Adrenal gland (tissue), 19 donors: ENCODE data around the gene PLA1A. TPM values are rescaled to one million over a fixed set of nuclear protein-coding genes. Genes with fewer than 3 reads are reported as not detected.
A peak's percentile ranks its signal among the peaks of the same experiment; 100 is the strongest.
"Not testable (repeated sequence)": the region's sequence is repeated elsewhere in the genome, so short reads cannot be mapped to it uniquely, and the experiment has no call there.

Experiments used
- DNase-seq, 7 donors: peaks; one replicate each; pipeline ENCODE4 v3.0.0-alpha.2; 2019 to 2020
- H3K27ac ChIP-seq, 5 donors: fragments of 200-600 bp; sonication (generic) in 4 of 5; 1 replicate in 3 of 5; 2 replicates in 2 of 5; pipeline versions ENCODE4 v1.5.1 to v1.8.0; 2016 to 2020; ENCODE audit warnings: mild to moderate bottlenecking in 1 of 5
- H3K27me3 ChIP-seq: fragments of 200-600 bp; 2 replicates; pipeline ENCODE4 v1.8.0; 2021
- H3K36me3 ChIP-seq, 2 donors: fragments of 200-600 bp; replicated peaks in 1 of 2; 1 replicate in 1 of 2; 2 replicates in 1 of 2; pipeline versions ENCODE4 v1.5.1 to v1.8.0; 2018 to 2022
- H3K4me1 ChIP-seq, 2 donors: fragments of 200-600 bp; replicated peaks in 1 of 2; 1 replicate in 1 of 2; 2 replicates in 1 of 2; pipeline versions ENCODE4 v1.5.1 to v1.8.0; 2018 to 2021
- H3K4me3 ChIP-seq, 4 donors: fragments of 200-600 bp; sonication (generic) in 3 of 4; one replicate each; pipeline ENCODE4 v1.5.1; 2016 to 2018
- H3K9me3 ChIP-seq, 3 donors: fragments of 200-600 bp; sonication (generic) in 1 of 3; replicated peaks in 1 of 3; 1 replicate in 2 of 3; 2 replicates in 1 of 3; pipeline versions ENCODE4 v1.5.1 to v1.8.0; 2016 to 2021
- CTCF ChIP-seq, 6 experiments: fragments of 450-650 bp in 4 of 6; fragments of 200-600 bp in 2 of 6; sonication (generic) in 1 of 6; IDR thresholded peaks; 1 replicate in 5 of 6; 2 replicates in 1 of 6; pipeline versions ENCODE4 v1.5.1 to v1.8.0; 2016 to 2021; ENCODE audit warnings: antibody characterized with exemption in 6 of 6, mild to moderate bottlenecking in 2 of 6, moderate library complexity in 1 of 6
- POLR2A ChIP-seq, 2 donors: fragments of 450-650 bp; IDR thresholded peaks; one replicate each; pipeline ENCODE4 v1.6.1; 2017; ENCODE audit warnings: antibody characterized with exemption in 2 of 2, mild to moderate bottlenecking in 2 of 2, moderate library complexity in 1 of 2
- WGBS, 4 donors: extraction: QIAGEN DNeasy Blood & Tissue Kit in 2 of 4; methylation state at CpG; one replicate each; pipeline versions ENCODE4 v1.1.5 to v1.1.7; 2013 to 2017; 5-methylcytosine and 5-hydroxymethylcytosine counted together
- intact Hi-C, 2 donors: fragments of 100-400 bp; cut with DNase I; formaldehyde crosslinking; loops; one replicate each; pipeline versions ENCODE4 v1.14.1 to v1.15.0; 2022 to 2023
- long read RNA-seq, 10 donors: library from polyadenylated mRNA in 3 of 10; unstranded in 2 of 10; stranded (forward) in 1 of 10; transcript quantifications; one replicate each; pipeline ENCODE4 v2.0.0 and lab custom pipeline, GENCODE V29; 2021 to 2026
- polyA plus RNA-seq, 3 donors: library from polyadenylated mRNA; stranded (reverse); fragments of 200-250 nt in 2 of 3; fragments of 350-450 nt in 1 of 3; fragmentation: Illumina TruSeq in 1 of 3; extraction: RNeasy Lipid Tissue Mini Kit (QIAGEN cat#74804) in 1 of 3; gene quantifications; one replicate each; pipeline ENCODE4 v1.2.3, GENCODE V29; 2013 to 2014
- total RNA-seq, 9 donors: library from RNA; depleted of rRNA in 4 of 9; stranded (reverse); fragments of >200 nt in 4 of 9; fragments of 120-200 nt in 1 of 9; fragmentation: NEBNext Ultra II Directional in 1 of 9; extraction: Animal tissue kit (Norgen Biotek cat#: 25700) in 1 of 9; gene quantifications; one replicate each; pipeline versions ENCODE4 v1.1.0 to v1.2.4, GENCODE V29; 2013 to 2023
- donor health status: healthy with polysubstance abuse.
- donor health status: Bipolar disorder and iron deficiency.
- donor health status: DM: yes; HTN: yes; CAD: no.
- donor health status: DM: no; HTN: no; CAD: no.
- donor health status: DM: no; HTN: no; CAD: no.
- donor health status: DM: yes; HTN: yes; CAD: no.

Gene PLA1A
- total RNA-seq (1 to 10 TPM in 2 of 9 donors, under 1 TPM in 7; 0.17 to 1.4 (median 0.72) TPM), polyA plus RNA-seq (1 to 10 TPM in 2 of 3 donors, under 1 TPM in 1; 0.53 to 2.0 (median 1.4) TPM)
- long read RNA-seq, donor 1 = 0 reads
- long read RNA-seq, donor 2 = 0 reads
- long read RNA-seq, donor 3 = 0 reads
- long read RNA-seq, donor 4 = 0 reads
- long read RNA-seq, donor 5, partial matches to known transcripts = 0 of 1 reads
- long read RNA-seq, donor 5, other reads (novel, unspliced or antisense) = 1 of 1 reads
- long read RNA-seq, donor 6 = 0 reads
- long read RNA-seq, donor 7 = 0 reads
- long read RNA-seq, donor 8 = 0 reads
- long read RNA-seq, donor 9 = 0 reads
- long read RNA-seq, donor 10 = 0 reads

- peaks cover 8 to 16% of the 10 kb centered on the region in 2 donors for H3K4me1 ChIP-seq
- peak within 1 kb of the TSS in 2 of 5 donors; percentile 19 to 38 for H3K27ac ChIP-seq
- intact Hi-C loops = loop anchor here in 1 of 2 donors (10.0 kb wide), 1 partner anchor 87 kb away; no protein-coding TSS in a partner anchor
- WGBS, 4 donors = 67 to 70% (median 67%) methylated on average over 7 of the region's 7 CpGs
- H3K27me3 ChIP-seq = no peaks in the 10 kb centered on the region
- TF ChIP-seq CTCF (IDR thresholded peaks at IDR 0.05) = no peak
- no peak for TF ChIP-seq POLR2A (IDR thresholded peaks at IDR 0.05)
- DNase-seq = no peak
- no peak within 1 kb of the TSS for H3K4me3 ChIP-seq
- no peaks in the 10 kb centered on the region for H3K36me3 ChIP-seq
- no peaks in the 10 kb centered on the region for H3K9me3 ChIP-seq
Measured at GRCh38 chr3:119597548-119598288, at the start of gene PLA1A. Gene PLA1A, plus strand, starts transcription at chr3:119597885. Its CDS starts 29 bp downstream, at chr3:119597914.

GRCh38 chr3:119548341-119548740, 49.3 kb upstream of the PLA1A start:
- H3K4me1 ChIP-seq = no peaks in the 10 kb centered on the region
- intact Hi-C loops = no loop called here
- TF ChIP-seq CTCF (IDR thresholded peaks at IDR 0.05) (no peak), POLR2A (IDR thresholded peaks at IDR 0.05) (no peak)
- H3K36me3 ChIP-seq = no peaks in the 10 kb centered on the region
- DNase-seq = no peak
- no peak overlapping the region for H3K4me3 ChIP-seq
- H3K9me3 ChIP-seq = no peaks in the 10 kb centered on the region
- H3K27me3 ChIP-seq = no peaks in the 10 kb centered on the region
- no peak overlapping the region for H3K27ac ChIP-seq
- WGBS, 4 donors = 40 to 62% (median 55%) methylated on average over 3 of the region's 3 CpGs

GRCh38 chr3:119550192-119550910, 47.3 kb upstream of the PLA1A start:
- Histone ChIP-seq H3K4me1 (no peaks in the 10 kb centered on the region), H3K27me3 (no peaks in the 10 kb centered on the region), H3K4me3 (no peak overlapping the region), H3K27ac (no peak overlapping the region), H3K36me3 (no peaks in the 10 kb centered on the region), H3K9me3 (no peaks in the 10 kb centered on the region)
- intact Hi-C loops = no loop called here
- no peak for DNase-seq
- 83 to 90% (median 88%) methylated on average over 9 of the region's 9 CpGs for WGBS, 4 donors
- TF ChIP-seq CTCF (IDR thresholded peaks at IDR 0.05) = no peak
- TF ChIP-seq POLR2A (IDR thresholded peaks at IDR 0.05) = no peak

GRCh38 chr3:119551598-119551997, 46.1 kb upstream of the PLA1A start:
- H3K27me3 ChIP-seq = no peaks in the 10 kb centered on the region
- no peak overlapping the region for H3K4me3 ChIP-seq
- WGBS, 4 donors = 84 to 91% (median 90%) methylated on average over 4 to 5 of the region's 5 CpGs
- no peak for TF ChIP-seq CTCF (IDR thresholded peaks at IDR 0.05)
- no peak for TF ChIP-seq POLR2A (IDR thresholded peaks at IDR 0.05)
- intact Hi-C loops = no loop called here
- H3K4me1 ChIP-seq = no peaks in the 10 kb centered on the region
- no peaks in the 10 kb centered on the region for H3K9me3 ChIP-seq
- H3K36me3 ChIP-seq = no peaks in the 10 kb centered on the region
- H3K27ac ChIP-seq = no peak overlapping the region
- DNase-seq = no peak

GRCh38 chr3:119552928-119553327, 44.8 kb upstream of the PLA1A start:
- intact Hi-C loops, H3K27me3 ChIP-seq, H3K36me3 ChIP-seq, H3K4me3 ChIP-seq, DNase-seq, H3K4me1 ChIP-seq, H3K27ac ChIP-seq, H3K9me3 ChIP-seq: not testable (repeated sequence)
- WGBS, 4 donors = 89 to 93% (median 91%) methylated on average over 6 of the region's 6 CpGs
